IMR-90 (cell line): ENCODE results near the gene CIDEC. TPM values are rescaled to one million over a fixed set of nuclear protein-coding genes. Genes with fewer than 3 reads are reported as not detected.
"Not testable (repeated sequence)": the region's sequence is repeated elsewhere in the genome, so short reads cannot be mapped to it uniquely, and the experiment has no call there.

Experiments
- ATAC-seq: fragments of 200-7000 bp; cut with Tn5 transposase; 2 replicates; pipeline ENCODE4 v1.9.1; 2020; ENCODE audit warnings: low read depth, mild to moderate bottlenecking, moderate library complexity
- BruUV-seq: library from RNA; stranded (reverse); fragments of 400-500 nt; replicated peaks from 2 replicates; lab custom pipeline; 2021; lab: Mats Ljungman, UMichigan
- CTCF ChIA-PET: fragments of 300-600 bp; formaldehyde crosslinking; extraction: SDS; loops from one replicate; lab custom pipeline; 2021; ENCODE audit warnings: antibody characterized with exemption; lab: Yijun Ruan, JAX
- POLR2A ChIA-PET: fragments of 300-600 bp; sonication (Branson Sonifier 250); formaldehyde crosslinking; loops from one replicate; lab custom pipeline; 2022; ENCODE audit warnings: antibody characterized with exemption; ENCODE audit not compliant: unreplicated experiment; lab: Charles Lee
- DNase-seq: peaks from one replicate; pipeline ENCODE4 v3.0.0; 2013
- H2AFZ ChIP-seq: replicated peaks from 2 replicates; pipeline ENCODE3; 2013; ENCODE audit warnings: low read length, mild to moderate bottlenecking; ENCODE audit not compliant: poor library complexity
- H2AK5ac ChIP-seq: 2 replicates; pipeline ENCODE4 v1.6.1; 2013; ENCODE audit warnings: low read depth, low read length, inconsistent platforms
- H2AK9ac ChIP-seq: replicated peaks from 2 replicates; pipeline ENCODE3; 2013; ENCODE audit warnings: mild to moderate bottlenecking, low read depth, low read length, moderate library complexity; ENCODE audit not compliant: poor library complexity
- H2BK120ac ChIP-seq: 2 replicates; pipeline ENCODE4 v1.6.1; 2013; ENCODE audit warnings: low read depth, low read length, inconsistent platforms
- H2BK15ac ChIP-seq: 3 replicates; pipeline ENCODE4 v1.6.1; 2013; ENCODE audit warnings: low read depth, low read length, inconsistent platforms
- H2BK20ac ChIP-seq: 2 replicates; pipeline ENCODE4 v1.6.1; 2013; ENCODE audit warnings: low read depth, mild to moderate bottlenecking, inconsistent platforms, low read length, moderate library complexity
- H2BK5ac ChIP-seq: 2 replicates; pipeline ENCODE4 v1.6.1; 2013; ENCODE audit warnings: mild to moderate bottlenecking, low read depth, low read length, inconsistent platforms; ENCODE audit not compliant: poor library complexity, severe bottlenecking
- H3K14ac ChIP-seq: replicated peaks from 2 replicates; pipeline ENCODE4 v1.6.1; 2013; ENCODE audit warnings: low read depth, low read length, inconsistent platforms
- H3K18ac ChIP-seq: 2 replicates; pipeline ENCODE4 v1.6.1; 2013; ENCODE audit warnings: low read depth, low read length, control low read depth
- H3K23ac ChIP-seq: 2 replicates; pipeline ENCODE4 v1.6.1; 2013; ENCODE audit warnings: low read depth, low read length, inconsistent platforms
- H3K27ac ChIP-seq: 2 replicates; pipeline ENCODE4 v1.5.1; 2013; ENCODE audit warnings: mild to moderate bottlenecking, control low read depth, low read length; ENCODE audit not compliant: insufficient read depth
- H3K27me3 ChIP-seq: 2 replicates; pipeline ENCODE4 v1.6.1; 2013; ENCODE audit warnings: low read length; ENCODE audit not compliant: control insufficient read depth, insufficient read depth
- H3K36me3 ChIP-seq: 2 replicates; pipeline ENCODE4 v1.6.1; 2013; ENCODE audit warnings: low read length, mixed read lengths; ENCODE audit not compliant: control insufficient read depth, insufficient read depth
- H3K4ac ChIP-seq: 2 replicates; pipeline ENCODE4 v1.6.1; 2013; ENCODE audit warnings: low read depth, low read length, inconsistent platforms
- H3K4me1 ChIP-seq: 2 replicates; pipeline ENCODE4 v1.6.1; 2013; ENCODE audit warnings: low read length, mixed read lengths; ENCODE audit not compliant: control insufficient read depth, insufficient read depth
- H3K4me2 ChIP-seq: 2 replicates; pipeline ENCODE4 v1.6.1; 2013; ENCODE audit warnings: low read depth, mild to moderate bottlenecking, control low read depth, low read length, moderate library complexity
- H3K4me3 ChIP-seq: 2 replicates; pipeline ENCODE4 v1.5.1; 2013; ENCODE audit warnings: low read depth, mild to moderate bottlenecking, control low read depth, low read length, moderate library complexity; ENCODE audit not compliant: insufficient read depth
- H3K56ac ChIP-seq: 2 replicates; pipeline ENCODE4 v1.6.1; 2013; ENCODE audit warnings: low read length, inconsistent platforms; ENCODE audit not compliant: insufficient read depth; ENCODE audit errors: extremely low read depth
- H3K79me1 ChIP-seq, 2 experiments: 2 replicates each; pipeline ENCODE4 v1.6.1; 2013; ENCODE audit warnings: low read length in 2 of 2, inconsistent platforms in 1 of 2, low read depth in 1 of 2
- H3K9ac ChIP-seq: 2 replicates; pipeline ENCODE4 v1.6.1; 2013; ENCODE audit warnings: low read depth, low read length, control low read depth
- H3K9me1 ChIP-seq: 2 replicates; pipeline ENCODE4 v1.6.1; 2013; ENCODE audit warnings: low read length, inconsistent platforms; ENCODE audit not compliant: insufficient read depth
- H3K9me3 ChIP-seq: 2 replicates; pipeline ENCODE4 v1.6.1; 2013; ENCODE audit warnings: low read length; ENCODE audit not compliant: control insufficient read depth, insufficient read depth
- H4K20me1 ChIP-seq: 2 replicates; pipeline ENCODE4 v1.6.1; 2013; ENCODE audit warnings: low read length, inconsistent platforms; ENCODE audit not compliant: insufficient read depth
- H4K5ac ChIP-seq: 2 replicates; pipeline ENCODE4 v1.6.1; 2013; ENCODE audit warnings: mild to moderate bottlenecking, low read depth, low read length, control low read depth
- H4K8ac ChIP-seq, 2 experiments: 2 replicates each; pipeline ENCODE4 v1.6.1; 2013; ENCODE audit warnings: low read depth in 2 of 2, low read length in 2 of 2, control low read depth in 1 of 2, inconsistent platforms in 1 of 2
- H4K91ac ChIP-seq: 2 replicates; pipeline ENCODE4 v1.6.1; 2013; ENCODE audit warnings: low read depth, low read length, inconsistent platforms; ENCODE audit not compliant: insufficient read depth
- WGBS, 2 experiments: methylation state at CpG; one replicate each; pipeline versions ENCODE4 v1.1.5 to v1.1.7; 2013; ENCODE audit warnings: missing lambda C conversion rate in 2 of 2; ENCODE audit not compliant: insufficient read length in 1 of 2; ENCODE audit errors: extremely low coverage in 2 of 2; 5-methylcytosine and 5-hydroxymethylcytosine counted together
- dilution Hi-C: fragments of 300-500 bp; cut with HindIII; formaldehyde crosslinking; loops from one replicate; pipeline ENCODE4 v1.14.3; 2018; ENCODE audit warnings: low sequenced_read_pairs; ENCODE audit not compliant: unreplicated experiment
- in situ Hi-C: fragments of 300-500 bp; cut with MboI; formaldehyde crosslinking; loops from 3 replicates; pipeline ENCODE4 v1.14.3; 2019; ENCODE audit warnings: low sequenced_read_pairs, inconsistent platforms, mixed read lengths
- intact Hi-C: fragments of 100-400 bp; cut with micrococcal nuclease; formaldehyde crosslinking; loops from 2 replicates; pipeline ENCODE4 v1.10.0; 2022
- polyA plus RNA-seq, 3 experiments: library from polyadenylated mRNA; depleted of rRNA; stranded (reverse); fragments of >200 nt; gene quantifications; 2 replicates each; pipeline ENCODE4 v1.2.3, GENCODE V29; 2012; ENCODE audit warnings: low replicate concordance in 1 of 3
- total RNA-seq: library from RNA; depleted of rRNA; stranded (reverse); fragments of >200 nt; gene quantifications from 2 replicates; pipeline ENCODE4 v1.2.3, GENCODE V29; 2012

CIDEC gene
- total and polyA plus RNA-seq, 2 of the 4 experiments (the other 2 are of a cell fraction) = 0.09 TPM; not detected in 1

DNA sequence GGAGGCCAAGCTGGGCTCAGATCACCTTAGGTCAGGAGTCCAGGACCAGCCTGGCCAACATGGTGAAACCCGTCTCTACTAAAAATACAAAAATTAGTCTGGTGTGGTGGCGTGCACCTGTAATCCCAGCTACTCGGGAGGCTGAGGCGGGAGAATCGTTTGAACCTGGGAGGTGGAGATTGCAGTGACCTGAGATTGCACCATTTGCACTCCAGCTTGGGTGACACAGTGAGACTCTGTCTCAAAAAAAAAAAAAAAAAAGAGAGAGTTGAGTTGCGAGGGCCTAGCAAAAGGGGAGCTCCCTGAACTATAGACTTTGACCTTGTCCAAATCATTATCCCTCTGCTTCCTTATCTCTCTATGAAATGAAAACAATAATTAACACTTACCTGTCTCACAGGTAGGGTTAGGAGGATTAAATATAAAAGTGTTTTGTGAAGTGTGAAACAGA, 20.9 kb upstream of the CIDEC start:
- H3K56ac ChIP-seq, H2BK15ac ChIP-seq, H3K36me3 ChIP-seq, H3K4me3 ChIP-seq, intact Hi-C loops, H3K4me2 ChIP-seq, POLR2A ChIA-PET, H4K91ac ChIP-seq, H3K4ac ChIP-seq, H4K8ac ChIP-seq, H4K20me1 ChIP-seq, H3K14ac ChIP-seq, H3K23ac ChIP-seq, H2BK5ac ChIP-seq, H3K18ac ChIP-seq, BruUV-seq, DNase-seq, dilution Hi-C loops, H2AFZ ChIP-seq, H3K27me3 ChIP-seq, in situ Hi-C loops, H3K27ac ChIP-seq, H2BK120ac ChIP-seq, CTCF ChIA-PET, H2AK9ac ChIP-seq, H2BK20ac ChIP-seq, ATAC-seq, H4K5ac ChIP-seq, H3K9me3 ChIP-seq, H2AK5ac ChIP-seq, H3K9ac ChIP-seq: not testable (repeated sequence)
- peaks cover 11% of the 10 kb centered on the region for H3K4me1 ChIP-seq
- 93% methylated on average over 3 of the region's 6 CpGs; no CpG with 5 or more reads in 1 of the 2 experiments for WGBS, 2 experiments
- H3K79me1 ChIP-seq = peaks cover 0 to 35% of the 10 kb centered on the region in 2 experiments; a peak in 2 of 4 replicates
- peaks cover 21% of the 10 kb centered on the region for H3K9me1 ChIP-seq
